Mesodermal cell (in vitro differentiated cells): ENCODE data around the gene TEKT1.
"Not testable (repeated sequence)": the region's sequence is repeated elsewhere in the genome, so short reads cannot be mapped to it uniquely, and the experiment has no call there.

Experiments used
- H3K27ac ChIP-seq: 2 replicates; pipeline ENCODE4 v1.7.0; 2013; ENCODE audit warnings: mild to moderate bottlenecking, low read depth, low read length, moderate library complexity; ENCODE audit not compliant: severe bottlenecking
- H3K36me3 ChIP-seq: 2 replicates; pipeline ENCODE4 v1.7.1; 2013; ENCODE audit warnings: mild to moderate bottlenecking, low read length, moderate library complexity; ENCODE audit not compliant: control insufficient read depth, insufficient read depth
- H3K4me1 ChIP-seq: one replicate; pipeline ENCODE4 v1.7.1; 2013; ENCODE audit warnings: mild to moderate bottlenecking, low read length; ENCODE audit not compliant: insufficient read depth, control insufficient read depth, poor library complexity, severe bottlenecking
- H3K4me3 ChIP-seq: 2 replicates; pipeline ENCODE4 v1.7.0; 2013; ENCODE audit warnings: low read length, control low read depth, mild to moderate bottlenecking; ENCODE audit not compliant: insufficient read depth, poor library complexity, severe bottlenecking; ENCODE audit errors: extremely low read depth
- H3K9me3 ChIP-seq: 2 replicates; pipeline ENCODE4 v1.7.1; 2013; ENCODE audit warnings: mild to moderate bottlenecking, low read length, moderate library complexity; ENCODE audit not compliant: control insufficient read depth
- WGBS, 2 experiments: methylation state at CpG; one replicate each; pipeline ENCODE4 v1.1.5; 2013; ENCODE audit warnings: missing lambda C conversion rate in 2 of 2; ENCODE audit not compliant: insufficient coverage in 2 of 2; 5-methylcytosine and 5-hydroxymethylcytosine counted together

TEKT1 gene

DNA sequence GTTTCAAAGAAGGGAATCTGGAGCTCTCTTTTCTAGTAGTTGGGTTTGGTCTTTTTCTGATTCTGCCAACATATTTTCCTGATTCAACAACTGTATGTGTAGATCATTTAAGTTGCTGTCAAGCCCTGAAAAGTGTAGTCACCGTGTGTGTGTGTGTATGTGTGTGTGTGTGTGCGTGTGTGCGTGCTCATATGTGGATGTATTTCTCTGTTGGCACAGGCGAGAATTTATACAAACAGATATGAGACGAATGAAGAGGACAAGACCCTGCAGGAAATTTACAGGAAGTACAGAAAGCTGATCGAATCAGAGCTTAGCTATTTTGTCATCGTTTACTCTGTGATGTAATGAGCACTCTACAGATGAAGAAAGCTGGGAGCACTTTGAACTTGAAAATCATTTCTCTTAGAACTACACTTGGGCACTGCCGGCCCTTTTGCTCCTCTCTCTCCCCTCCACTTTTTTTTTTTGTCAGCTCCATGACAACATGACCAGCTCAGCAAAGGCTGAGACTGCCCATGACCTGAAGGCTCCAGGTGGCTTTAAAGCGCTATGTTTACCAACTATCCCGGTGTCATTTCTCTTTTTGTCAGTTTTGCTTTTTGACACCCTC, 44.3 kb downstream of the TEKT1 start:
- Histone ChIP-seq H3K36me3 (no peaks in the 10 kb centered on the region), H3K4me1 (no peaks in the 10 kb centered on the region), H3K4me3 (no peak overlapping the region), H3K27ac (no peak overlapping the region), H3K9me3 (no peaks in the 10 kb centered on the region)
- 67 to 75% methylated on average over 8 to 10 of the region's 10 CpGs for WGBS, 2 experiments

DNA sequence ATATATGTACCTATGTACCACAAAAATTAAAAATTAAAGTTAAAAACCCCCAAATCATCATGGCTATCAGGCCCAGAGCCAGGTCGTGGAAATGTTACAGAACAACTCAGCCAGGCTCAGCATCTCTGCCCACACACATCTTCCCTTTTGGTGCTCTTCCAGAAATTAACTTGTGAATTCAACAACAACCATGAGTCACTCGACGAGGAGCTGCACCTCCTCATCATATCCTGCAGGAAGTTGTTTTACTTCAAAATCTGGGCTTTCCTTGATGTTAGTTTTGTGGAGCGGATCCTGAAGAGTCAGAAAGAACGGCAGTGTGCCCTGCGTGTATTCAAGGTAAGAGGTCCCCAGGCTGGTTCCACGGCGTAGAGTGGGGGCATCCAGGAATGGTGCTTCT, 44.9 kb downstream of the TEKT1 start:
- Histone ChIP-seq H3K27ac (no peak overlapping the region), H3K36me3 (no peaks in the 10 kb centered on the region), H3K9me3 (no peaks in the 10 kb centered on the region), H3K4me3 (no peak overlapping the region), H3K4me1 (no peaks in the 10 kb centered on the region)
- WGBS, 2 experiments, result 83 to 89% methylated on average over 5 to 6 of the region's 8 CpGs

DNA sequence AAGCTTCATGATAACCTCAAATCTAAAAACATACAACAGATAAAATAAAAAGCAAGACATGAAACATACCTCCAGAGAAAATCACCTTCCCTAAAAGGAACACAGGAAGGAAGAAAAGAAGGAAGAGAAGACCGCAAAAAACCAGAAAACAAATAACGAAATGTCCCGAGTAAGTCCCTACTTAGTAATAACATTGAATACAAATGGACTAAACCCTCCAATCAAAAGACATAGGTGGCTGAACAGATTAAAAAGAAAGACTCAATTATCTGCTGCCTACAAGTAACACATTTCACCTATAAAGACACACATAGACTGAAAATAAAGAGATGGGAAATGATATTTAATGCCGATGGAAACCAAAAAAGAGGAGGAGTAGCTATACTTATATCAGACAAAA, 49.3 kb downstream of the TEKT1 start:
- Histone ChIP-seq H3K27ac (no peak overlapping the region), H3K4me3 (no peak overlapping the region), H3K4me1 (no peaks in the 10 kb centered on the region), H3K36me3 (no peaks in the 10 kb centered on the region), H3K9me3 (no peaks in the 10 kb centered on the region)
- no CpG with 5 or more reads among the region's 4 CpGs for WGBS, 2 experiments

DNA sequence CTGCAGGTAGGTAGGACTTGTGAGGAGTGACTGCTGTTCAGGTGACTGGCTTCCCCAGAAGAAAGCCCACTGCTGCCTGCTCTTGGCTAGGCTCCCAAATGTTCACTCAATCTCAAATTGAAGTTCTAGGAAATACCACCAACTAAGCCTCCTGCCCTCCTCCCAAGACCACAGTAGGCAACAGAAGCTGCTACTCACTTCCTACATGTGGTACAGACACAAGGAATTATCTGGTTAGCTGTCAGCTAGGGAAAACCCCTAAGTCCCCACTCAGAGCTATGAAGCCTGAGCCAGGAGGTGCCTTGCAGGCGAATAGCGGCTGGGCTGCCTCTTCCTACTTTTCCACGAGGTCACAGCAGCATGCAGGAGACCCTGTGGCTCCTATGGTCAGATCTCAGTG, 50.6 kb downstream of the TEKT1 start:
- no peaks in the 10 kb centered on the region for H3K4me1 ChIP-seq
- no peak overlapping the region for H3K4me3 ChIP-seq
- WGBS, 2 experiments, result 67 to 83% methylated on average over 3 of the region's 3 CpGs

DNA sequence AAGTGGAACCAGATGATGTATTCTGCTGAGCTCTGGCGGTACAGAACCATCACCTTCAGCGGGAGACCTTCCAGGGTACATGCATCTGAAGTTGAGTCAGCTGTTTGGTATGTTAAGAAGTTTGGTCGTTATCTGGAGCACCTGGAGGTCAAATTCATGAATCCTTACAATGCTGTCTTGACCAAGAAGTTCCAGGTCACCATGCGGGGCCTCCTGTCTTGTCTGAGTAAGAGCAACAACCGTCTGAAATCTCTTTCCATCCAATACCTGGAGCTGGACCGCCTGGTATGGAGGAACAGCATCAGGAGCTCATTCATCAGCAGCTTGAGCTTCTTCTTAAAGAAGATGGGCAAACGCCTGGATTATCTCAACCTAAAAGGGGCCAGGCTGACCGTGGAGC, 51.5 kb downstream of the TEKT1 start:
- Histone ChIP-seq H3K4me3 (no peak overlapping the region), H3K27ac (no peak overlapping the region), H3K9me3 (no peaks in the 10 kb centered on the region), H3K36me3 (no peaks in the 10 kb centered on the region), H3K4me1 (no peaks in the 10 kb centered on the region)
- 89% methylated on average over 7 of the region's 8 CpGs for WGBS, 2 experiments

More for the DNA sequence above, 50.6 kb downstream of the TEKT1 start:
- Histone ChIP-seq H3K9me3 (no peaks in the 10 kb centered on the region), H3K27ac (no peak overlapping the region), H3K36me3 (no peaks in the 10 kb centered on the region)

DNA sequence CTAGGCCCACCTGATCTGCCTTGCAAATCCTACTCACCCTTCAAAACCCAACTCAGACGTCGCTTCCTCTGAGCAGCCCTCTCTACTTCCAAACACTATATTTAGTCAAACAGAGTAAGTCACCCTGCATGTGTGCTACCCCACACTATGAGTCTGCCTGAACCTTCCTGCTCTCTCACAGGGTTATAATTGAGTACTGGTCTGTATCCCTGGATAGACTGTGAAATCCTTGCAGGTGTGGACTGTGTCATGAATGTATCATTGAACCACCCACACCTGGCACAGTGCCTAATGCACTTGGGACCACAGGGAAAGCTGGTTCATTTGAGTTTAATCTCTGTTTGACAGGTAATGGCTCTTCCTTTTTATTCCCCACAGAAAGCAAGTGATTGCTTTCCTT, 52.1 kb downstream of the TEKT1 start:
- Histone ChIP-seq H3K27ac (no peak overlapping the region), H3K4me3 (no peak overlapping the region), H3K4me1 (no peaks in the 10 kb centered on the region), H3K36me3 (no peaks in the 10 kb centered on the region), H3K9me3 (peaks cover 2% of the 10 kb centered on the region)
- 71% methylated on average over 2 of the region's 2 CpGs; no CpG with 5 or more reads in 1 of the 2 experiments for WGBS, 2 experiments

DNA sequence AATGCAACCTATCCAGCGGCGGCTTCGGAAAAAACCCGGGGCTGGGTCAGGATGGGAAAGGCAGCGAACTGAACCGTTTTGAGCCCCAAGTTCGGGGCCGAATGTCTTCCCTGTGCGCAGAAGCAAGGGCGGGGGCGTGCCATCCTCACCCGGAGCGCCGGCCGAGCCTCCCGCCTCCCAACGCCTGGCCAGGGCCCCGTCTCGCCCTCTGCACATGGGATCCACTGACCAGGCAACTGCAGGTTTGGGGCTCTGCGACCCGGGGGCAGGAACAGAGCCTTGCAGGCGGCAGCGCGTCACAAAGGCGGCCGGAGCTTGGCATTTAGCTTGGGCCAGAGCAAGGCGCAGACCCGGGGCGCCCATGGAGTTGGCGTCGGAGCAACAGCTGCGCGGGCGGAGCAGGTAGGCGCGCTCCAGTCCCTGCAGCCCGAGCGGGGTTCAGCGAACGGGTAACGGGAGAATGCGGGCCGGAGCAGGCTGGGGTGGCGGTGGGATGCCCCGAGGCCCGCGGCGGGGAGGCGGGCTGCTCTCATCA, 55.6 kb downstream of the TEKT1 start, which contains the start of gene FBXO39:
TSS of gene FBXO39 (plus strand) at position 345 of the 535 bp plus-strand sequence. CDS start 3,654 bp downstream, outside the sequence.
- Histone ChIP-seq H3K4me1 (no peaks in the 10 kb centered on the region), H3K9me3 (peaks cover 3% of the 10 kb centered on the region), H3K4me3 (no peak within 1 kb of the TSS), H3K36me3 (no peaks in the 10 kb centered on the region), H3K27ac (no peak within 1 kb of the TSS)
- WGBS, 2 experiments, result 5 to 7% methylated on average over 37 to 44 of the region's 49 CpGs

DNA sequence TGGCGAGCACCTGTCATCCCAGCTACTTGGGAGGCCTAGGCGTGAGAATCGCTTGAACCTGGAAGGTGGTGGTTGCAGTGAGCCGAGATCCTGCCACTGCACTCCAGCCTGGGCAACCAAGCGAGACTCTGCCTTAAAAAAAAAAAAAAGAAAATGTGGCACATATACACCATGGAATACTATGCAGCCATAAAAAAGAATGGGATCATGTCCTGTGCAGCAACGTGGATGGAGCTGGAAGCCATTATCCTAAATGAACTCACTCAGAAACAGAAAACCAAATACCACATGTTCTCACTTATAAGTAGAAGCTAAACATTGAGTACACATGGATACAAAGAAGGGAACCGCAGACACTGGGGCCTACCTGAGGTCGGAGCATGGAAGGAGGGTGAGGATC, 56.6 kb downstream of the TEKT1 start:
- not testable (repeated sequence) for H3K36me3 ChIP-seq, H3K9me3 ChIP-seq, H3K27ac ChIP-seq, H3K4me3 ChIP-seq, H3K4me1 ChIP-seq
- 87 to 94% methylated on average over 4 to 6 of the region's 8 CpGs for WGBS, 2 experiments

DNA sequence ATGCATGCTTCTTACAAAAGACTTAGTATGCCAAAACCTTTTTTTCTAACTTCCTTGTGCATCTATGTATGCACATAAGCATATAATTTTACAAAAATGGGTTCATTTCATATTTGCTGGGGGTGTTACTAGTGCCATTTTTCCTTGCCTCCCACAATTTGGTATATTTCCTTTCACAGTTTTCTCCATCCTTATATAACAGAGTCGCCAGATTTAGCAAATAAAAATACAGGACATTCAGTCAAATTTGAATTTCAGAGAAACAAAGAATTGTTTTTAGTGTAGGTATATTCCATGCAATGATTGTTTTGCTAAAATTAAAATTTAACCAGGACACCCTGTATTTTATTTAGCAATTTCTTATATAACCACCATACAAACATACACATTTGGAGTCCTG, 59.5 kb downstream of the TEKT1 start:
- Histone ChIP-seq H3K4me1 (no peaks in the 10 kb centered on the region), H3K9me3 (peaks cover 9% of the 10 kb centered on the region), H3K36me3 (no peaks in the 10 kb centered on the region), H3K4me3 (no peak overlapping the region), H3K27ac (no peak overlapping the region)
- no CpG with 5 or more reads among the region's 1 CpG for WGBS, 2 experiments

DNA sequence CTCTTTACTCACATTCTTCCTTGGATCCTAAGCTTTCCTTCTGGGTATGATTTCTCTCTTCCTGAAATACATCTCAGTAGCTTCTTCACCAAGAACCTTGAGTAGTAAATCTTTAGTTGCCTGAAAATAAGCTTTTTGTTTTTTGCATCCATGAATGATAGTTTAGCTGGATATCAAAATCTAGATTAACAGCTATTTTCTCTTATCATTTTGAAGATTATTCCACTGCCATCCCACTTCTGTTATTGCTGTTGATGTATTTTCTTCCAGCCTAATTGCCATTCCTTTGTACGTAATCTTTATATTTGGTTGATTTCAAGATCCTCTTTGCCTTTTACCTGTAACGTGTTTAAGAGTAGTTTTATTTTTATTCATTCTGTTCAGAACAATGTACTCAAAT, 63.1 kb downstream of the TEKT1 start:
- WGBS, 2 experiments, result no CpG with 5 or more reads among the region's 2 CpGs
- Histone ChIP-seq H3K36me3 (no peaks in the 10 kb centered on the region), H3K9me3 (peaks cover 6% of the 10 kb centered on the region), H3K4me3 (no peak overlapping the region), H3K27ac (no peak overlapping the region), H3K4me1 (no peaks in the 10 kb centered on the region)

DNA sequence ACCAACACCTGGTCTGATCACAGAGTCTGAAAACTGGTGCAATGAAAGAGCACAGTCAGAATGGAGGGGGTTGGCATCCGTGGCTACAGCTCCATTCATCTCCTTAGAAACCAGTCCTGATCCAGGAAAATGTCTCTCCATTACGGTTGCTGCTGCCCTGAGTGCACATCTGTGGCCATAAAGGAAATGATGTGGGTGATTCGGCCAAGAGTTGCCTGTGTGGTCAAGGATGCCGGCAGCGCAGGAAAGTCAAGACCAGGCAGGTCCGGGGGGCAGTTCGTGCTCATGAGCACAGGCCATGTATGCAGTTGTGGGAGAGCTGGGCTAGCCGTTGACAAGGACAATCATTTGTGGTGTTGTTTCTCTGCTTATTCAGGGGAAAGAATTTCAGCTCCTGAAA, 69.8 kb downstream of the TEKT1 start:
- Histone ChIP-seq H3K4me1 (no peaks in the 10 kb centered on the region), H3K36me3 (no peaks in the 10 kb centered on the region), H3K27ac (no peak overlapping the region), H3K4me3 (no peak overlapping the region), H3K9me3 (no peaks in the 10 kb centered on the region)
- 93 to 96% methylated on average over 3 to 6 of the region's 8 CpGs for WGBS, 2 experiments
